Tibial nerve (tissue), 4 donors: Measurements from ENCODE around the gene SHF.

ENCODE experiments used
- CTCF ChIP-seq, 5 experiments: fragments of 200-600 bp in 3 of 5; fragments of 450-650 bp in 2 of 5; sonication (generic) in 3 of 5; IDR thresholded peaks; one replicate each; pipeline ENCODE4 v1.5.1; 2016 to 2019; ENCODE audit warnings: antibody characterized with exemption in 5 of 5, mild to moderate bottlenecking in 3 of 5, moderate library complexity in 2 of 5
- EP300 ChIP-seq, 2 donors: sonication (generic); formaldehyde crosslinking; IDR thresholded peaks; one replicate each; pipeline ENCODE4 v1.6.1; 2017; ENCODE audit warnings: antibody characterized with exemption in 2 of 2, mild to moderate bottlenecking in 1 of 2
- POLR2A ChIP-seq, 2 donors: fragments of 450-650 bp; IDR thresholded peaks; one replicate each; pipeline ENCODE4 v1.6.1; 2017; ENCODE audit warnings: antibody characterized with exemption in 2 of 2, mild to moderate bottlenecking in 2 of 2, moderate library complexity in 2 of 2

DNA sequence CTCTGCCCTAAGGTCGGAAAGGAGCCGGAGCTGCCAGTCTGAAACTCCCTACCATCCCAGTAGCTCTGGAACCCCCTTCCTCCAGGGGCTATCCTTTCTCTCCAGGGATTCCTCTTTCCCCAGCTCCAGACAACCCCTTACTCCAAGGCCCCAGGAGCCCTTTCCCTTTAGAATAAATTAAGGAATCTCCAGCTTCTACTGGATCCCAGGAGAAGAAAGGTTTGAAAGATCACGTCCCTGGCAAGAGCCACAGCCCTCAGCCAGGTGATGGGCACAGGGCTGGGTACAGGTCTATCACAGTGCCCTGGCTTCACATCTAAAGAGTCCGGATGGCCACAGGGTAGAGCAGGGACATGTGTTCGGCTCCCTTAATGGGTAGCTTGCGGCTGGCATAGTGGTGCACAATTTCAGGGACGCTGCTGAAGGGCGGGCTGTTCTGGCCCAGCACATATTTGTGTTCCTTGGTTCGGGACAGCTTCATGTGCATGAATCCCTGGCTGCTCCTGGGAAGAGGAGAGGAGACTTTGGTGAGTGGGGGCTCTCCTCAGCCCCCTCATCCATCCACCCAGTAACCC is 20.0 kb downstream of the SHF start:
- TF ChIP-seq EP300 (IDR thresholded peaks at IDR 0.05) (no peak), CTCF (IDR thresholded peaks at IDR 0.05) (no peak), POLR2A (IDR thresholded peaks at IDR 0.05) (no peak)
